BJ (cell line): ENCODE data around the gene ZMYND10. TPM values are rescaled to one million over a fixed set of nuclear protein-coding genes. Genes with fewer than 3 reads are reported as not detected.

ENCODE experiments used
- CTCF ChIA-PET: fragments of 350-600 bp; formaldehyde crosslinking; extraction: SDS; loops from one replicate; lab custom pipeline; 2021; ENCODE audit warnings: antibody characterized with exemption, inconsistent platforms; lab: Yijun Ruan, JAX
- POLR2A ChIA-PET: fragments of 300-600 bp; sonication (Branson Sonifier 250); formaldehyde crosslinking; extraction: SDS; loops from one replicate; lab custom pipeline; 2021; ENCODE audit warnings: antibody characterized with exemption; lab: Charles Lee
- DNase-seq: peaks from one replicate; pipeline ENCODE4 v3.0.0-alpha.2; 2011; ENCODE audit warnings: low read depth
- H3K27me3 ChIP-seq: 2 replicates; pipeline ENCODE4 v1.6.0; 2011; ENCODE audit warnings: low read length; ENCODE audit not compliant: control insufficient read depth, insufficient read depth
- H3K36me3 ChIP-seq: 2 replicates; pipeline ENCODE4 v1.5.1; 2011; ENCODE audit warnings: low read length; ENCODE audit not compliant: control insufficient read depth, insufficient read depth
- H3K4me3 ChIP-seq: 2 replicates; pipeline ENCODE4 v1.5.1; 2011; ENCODE audit warnings: low read depth, mild to moderate bottlenecking, control low read depth, low read length
- CTCF ChIP-seq: IDR thresholded peaks from 2 replicates; pipeline ENCODE4 v1.5.1; 2011; ENCODE audit warnings: low read depth, mild to moderate bottlenecking, control low read depth, inconsistent platforms, low read length, moderate library complexity; ENCODE audit not compliant: insufficient read depth
- polyA plus RNA-seq: library from polyadenylated mRNA; depleted of rRNA; stranded (reverse); fragments of >200 nt; gene quantifications from 2 replicates; pipeline ENCODE4 v1.2.3, GENCODE V29; 2011

Gene ZMYND10
- polyA plus RNA-seq, 1 experiment, result 1.3 TPM

GRCh38 chr3:50299929-50300680, 45.4 kb downstream of the ZMYND10 start:
- ChIA-PET POLR2A (interaction anchor here (0.7 to 0.9 kb wide), 2 partner anchors 37 to 47 kb away, joined by 11 to 12 read pairs; no protein-coding TSS in a partner anchor), CTCF (interaction anchor here (1.0 to 2.4 kb wide), 6 partner anchors 15 to 106 kb away, joined by 3 to 20 read pairs (median 5); partner anchors contain the start of genes HYAL2 and SEMA3B)
- no peaks in the 10 kb centered on the region for H3K27me3 ChIP-seq
- no peak for DNase-seq
- H3K36me3 ChIP-seq, result no peaks in the 10 kb centered on the region; the same call in 1 of the 2 replicates
- peak overlapping the region; percentile 44 for H3K4me3 ChIP-seq
- no peak for TF ChIP-seq CTCF

- no peak for TF ChIP-seq CTCF
- Histone ChIP-seq H3K36me3 (no peaks in the 10 kb centered on the region; the same call in 1 of the 2 replicates), H3K4me3 (peak overlapping the region; percentile 44), H3K27me3 (no peaks in the 10 kb centered on the region)
- POLR2A ChIA-PET, result interaction anchor here (0.7 to 0.9 kb wide), 2 partner anchors 38 to 47 kb away, joined by 11 to 12 read pairs; no protein-coding TSS in a partner anchor
- no peak for DNase-seq
- CTCF ChIA-PET, result interaction anchor here (1.0 to 2.4 kb wide), 7 partner anchors 15 to 105 kb away, joined by 3 to 20 read pairs (median 4); partner anchors contain the start of genes HYAL2 and SEMA3B
Observed at GRCh38 chr3:50299638-50299928, 45.9 kb downstream of the ZMYND10 start.

- Histone ChIP-seq H3K36me3 (no peaks in the 10 kb centered on the region; the same call in 1 of the 2 replicates), H3K4me3 (peak within 1 kb of the TSS; percentile 54), H3K27me3 (no peaks in the 10 kb centered on the region)
- TF ChIP-seq CTCF, result peak; percentile 41
- peak; percentile 98 for DNase-seq
- CTCF ChIA-PET, result interaction anchor here (0.9 to 2.4 kb wide), 11 partner anchors 7 to 104 kb away, joined by 3 to 20 read pairs (median 4); partner anchors contain the start of genes HYAL2 and SEMA3B
- POLR2A ChIA-PET, result interaction anchor here (0.7 to 0.9 kb wide), 3 partner anchors 29 to 46 kb away, joined by 4 to 12 read pairs (median 11); no protein-coding TSS in a partner anchor
Observed at GRCh38 chr3:50298836-50299637, 46.5 kb downstream of the ZMYND10 start, which contains the start of the genes HYAL3 and NAA80. HYAL3 (minus strand) TSS chr3:50299405; CDS start chr3:50295602, 3,803 bp downstream. NAA80 (minus strand) TSS chr3:50299405; CDS start chr3:50297463, 1,942 bp downstream.

- CTCF ChIA-PET, result interaction anchor here (0.6 to 2.4 kb wide), 10 partner anchors 8 to 71 kb away, joined by 3 to 20 read pairs (median 4); partner anchors contain the start of genes HYAL2 and SEMA3B
- Histone ChIP-seq H3K4me3 (peak overlapping the region; percentile 54), H3K27me3 (no peaks in the 10 kb centered on the region), H3K36me3 (no peaks in the 10 kb centered on the region; the same call in 1 of the 2 replicates)
- POLR2A ChIA-PET, result interaction anchor here (0.5 kb wide), 2 partner anchors 33 to 35 kb away, joined by 3 to 4 read pairs; no protein-coding TSS in a partner anchor
- TF ChIP-seq CTCF, result 0 out of 2 replicates have a peak, but pooled peaks have one; percentile 6
- no peak for DNase-seq
Observed at GRCh38 chr3:50297896-50298725, 47.4 kb downstream of the ZMYND10 start.
